ENCODE data around the gene MMP23B. TPM values are rescaled to one million over a fixed set of nuclear protein-coding genes. Genes with fewer than 3 reads are reported as not detected.

Gene MMP23B
- total and polyA plus RNA-seq, 11 donors: 10.4 to 128 (median 59.0) TPM

DNA sequence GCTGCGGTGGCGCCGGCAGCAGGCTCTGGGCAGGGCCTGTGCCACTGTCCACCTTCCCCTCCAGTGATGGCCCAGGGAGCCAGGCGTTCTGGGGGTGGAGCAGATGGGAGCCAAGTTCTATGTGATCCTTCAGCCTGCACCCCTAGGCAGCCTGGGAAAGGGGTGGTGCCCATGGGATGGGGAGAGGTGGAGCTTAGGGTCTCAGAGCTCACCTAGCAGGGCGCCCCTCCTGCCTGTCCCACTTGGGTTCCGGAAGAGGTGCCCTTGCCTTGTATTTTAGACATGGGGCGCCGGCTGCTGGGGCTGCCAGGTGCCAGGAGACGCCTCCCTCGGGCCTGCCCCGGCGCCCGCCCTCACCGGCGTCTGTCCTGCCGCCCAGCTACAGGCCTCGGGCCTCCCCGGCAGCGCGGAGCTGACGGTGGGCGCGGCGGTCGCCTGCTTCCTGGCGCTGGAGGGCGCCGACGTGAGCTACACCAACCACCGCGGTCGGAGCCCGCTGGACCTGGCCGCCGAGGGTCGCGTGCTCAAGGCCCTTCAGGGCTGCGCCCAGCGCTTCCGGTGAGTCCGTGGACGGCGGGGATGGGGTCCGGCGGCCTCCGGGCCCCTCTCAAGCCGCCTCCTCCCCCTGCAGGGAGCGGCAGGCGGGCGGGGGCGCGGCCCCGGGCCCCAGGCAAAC is 3.1 kb upstream of the MMP23B start:
- DNase-seq: peak in 2 of 5 donors; percentile 34 to 51
- Histone ChIP-seq H3K9me3 (no peaks in the 10 kb centered on the region), H3K4me1 (peaks cover 0 to 42% (median 11%) of the 10 kb centered on the region in 12 donors), H3K27me3 (peaks cover 0 to 29% (median 8%) of the 10 kb centered on the region in 9 donors), H3K36me3 (peaks cover 0 to 37% (median 10%) of the 10 kb centered on the region in 9 donors), H3K27ac (peak overlapping the region in 1 of 12 donors; percentile 58), H3K4me3 (peak overlapping the region in 2 of 12 donors; percentile 15 to 44)
- TF ChIP-seq, protein P1, sequence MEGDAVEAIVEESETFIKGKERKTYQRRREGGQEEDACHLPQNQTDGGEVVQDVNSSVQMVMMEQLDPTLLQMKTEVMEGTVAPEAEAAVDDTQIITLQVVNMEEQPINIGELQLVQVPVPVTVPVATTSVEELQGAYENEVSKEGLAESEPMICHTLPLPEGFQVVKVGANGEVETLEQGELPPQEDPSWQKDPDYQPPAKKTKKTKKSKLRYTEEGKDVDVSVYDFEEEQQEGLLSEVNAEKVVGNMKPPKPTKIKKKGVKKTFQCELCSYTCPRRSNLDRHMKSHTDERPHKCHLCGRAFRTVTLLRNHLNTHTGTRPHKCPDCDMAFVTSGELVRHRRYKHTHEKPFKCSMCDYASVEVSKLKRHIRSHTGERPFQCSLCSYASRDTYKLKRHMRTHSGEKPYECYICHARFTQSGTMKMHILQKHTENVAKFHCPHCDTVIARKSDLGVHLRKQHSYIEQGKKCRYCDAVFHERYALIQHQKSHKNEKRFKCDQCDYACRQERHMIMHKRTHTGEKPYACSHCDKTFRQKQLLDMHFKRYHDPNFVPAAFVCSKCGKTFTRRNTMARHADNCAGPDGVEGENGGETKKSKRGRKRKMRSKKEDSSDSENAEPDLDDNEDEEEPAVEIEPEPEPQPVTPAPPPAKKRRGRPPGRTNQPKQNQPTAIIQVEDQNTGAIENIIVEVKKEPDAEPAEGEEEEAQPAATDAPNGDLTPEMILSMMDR (IDR thresholded peaks at IDR 0.05): no peak
- TF ChIP-seq POLR2A (IDR thresholded peaks at IDR 0.05): no peak
- ATAC-seq: no peak
- 66 to 85% (median 77%) methylated on average over 15 to 53 of the region's 53 CpGs for WGBS, 4 donors
- intact Hi-C loops (cut with DNase I): no loop called here

DNA sequence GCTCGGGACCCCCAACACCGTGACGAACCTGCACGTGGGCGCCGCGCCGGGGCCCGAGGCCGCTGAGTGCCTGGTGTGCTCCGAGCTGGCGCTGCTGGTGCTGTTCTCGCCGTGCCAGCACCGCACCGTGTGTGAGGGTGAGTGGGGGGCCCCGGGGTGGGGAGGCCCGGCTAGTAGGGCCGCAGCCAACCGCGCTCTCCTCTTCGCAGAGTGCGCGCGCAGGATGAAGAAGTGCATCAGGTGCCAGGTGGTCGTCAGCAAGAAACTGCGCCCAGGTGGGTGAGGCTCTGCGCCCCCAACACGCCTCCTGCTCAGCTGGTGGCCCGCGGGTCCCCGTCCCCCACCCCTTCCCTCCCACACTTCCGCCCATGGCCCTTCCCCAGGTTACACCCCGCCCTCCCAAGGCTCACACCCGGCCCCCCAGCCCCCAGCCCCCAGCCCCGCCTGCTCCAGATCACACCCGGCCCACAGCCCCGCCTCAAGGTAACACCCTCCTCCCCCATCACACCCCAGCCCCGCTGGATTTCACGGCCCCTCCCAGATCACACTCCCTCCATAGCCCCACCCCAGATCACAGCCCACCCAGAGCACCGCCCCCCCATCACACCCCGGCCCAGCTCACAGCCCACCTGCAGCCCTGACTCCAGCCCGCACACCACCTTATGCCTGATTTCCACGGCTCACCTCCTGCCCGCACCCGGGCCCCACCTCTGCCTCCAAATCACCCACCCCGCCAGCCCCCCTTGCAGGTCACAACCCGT is 2.4 kb upstream of the MMP23B start:
- Histone ChIP-seq H3K4me1 (peaks cover 0 to 40% (median 11%) of the 10 kb centered on the region in 12 donors), H3K27me3 (peaks cover 0 to 29% (median 8%) of the 10 kb centered on the region in 9 donors), H3K27ac (peak overlapping the region in 3 of 12 donors; percentile 58 to 90 (median 69)), H3K4me3 (peak overlapping the region in 2 of 12 donors; percentile 15 to 44), H3K36me3 (peaks cover 0 to 33% (median 8%) of the 10 kb centered on the region in 9 donors), H3K9me3 (no peaks in the 10 kb centered on the region)
- 67 to 83% (median 78%) methylated on average over 29 to 48 of the region's 48 CpGs for WGBS, 4 donors
- intact Hi-C loops (cut with DNase I): loop anchor here in 1 of 10 donors (2.0 kb wide), 1 partner anchor 15 kb away; the partner anchor contains the start of gene MIB2
- DNase-seq: peak in 4 of 5 donors; percentile 21 to 79 (median 32)
- ATAC-seq: no peak
- TF ChIP-seq, protein P1 (IDR thresholded peaks at IDR 0.05): no peak
- TF ChIP-seq POLR2A (IDR thresholded peaks at IDR 0.05): no peak

DNA sequence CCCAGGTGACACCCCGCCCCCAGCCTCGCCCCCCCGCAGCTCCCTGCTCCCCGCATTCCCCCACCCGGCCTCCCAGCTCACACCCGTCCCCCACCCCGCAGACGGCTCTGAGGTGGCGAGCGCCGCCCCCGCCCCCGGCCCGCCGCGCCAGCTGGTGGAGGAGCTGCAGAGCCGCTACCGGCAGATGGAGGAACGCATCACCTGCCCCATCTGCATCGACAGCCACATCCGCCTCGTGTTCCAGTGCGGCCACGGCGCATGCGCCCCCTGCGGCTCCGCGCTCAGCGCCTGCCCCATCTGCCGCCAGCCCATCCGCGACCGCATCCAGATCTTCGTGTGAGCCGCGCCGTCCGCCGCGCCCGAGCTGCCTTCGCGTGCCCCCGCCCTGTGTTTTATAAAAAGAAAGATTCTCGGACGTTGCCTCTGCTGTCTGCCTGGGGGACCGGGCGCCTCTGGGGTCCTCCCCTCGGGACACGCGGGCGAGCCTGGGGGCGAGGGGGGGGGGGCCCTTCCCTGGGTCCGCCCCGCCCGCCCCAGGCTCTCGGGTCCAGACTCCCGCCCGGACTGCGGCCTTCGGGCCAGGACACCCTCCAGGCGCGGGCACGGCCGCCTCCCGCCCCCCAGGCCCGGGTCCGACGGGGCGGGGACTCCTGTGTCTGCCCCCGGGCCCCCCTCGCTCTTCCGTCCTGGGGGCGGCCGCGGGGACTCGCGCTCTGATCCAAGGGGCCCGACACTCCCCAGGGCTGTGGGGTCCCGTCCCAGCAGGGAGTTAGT is 1.6 kb upstream of the MMP23B start:
- intact Hi-C loops (cut with DNase I): loop anchor here in 1 of 10 donors (2.0 kb wide), 1 partner anchor 16 kb away; the partner anchor contains the start of gene MIB2
- DNase-seq (peak; percentile 63 to 90 (median 72)), ATAC-seq (peak in 3 of 4 donors; percentile 3 to 17 (median 6))
- H3K27ac ChIP-seq: peak overlapping the region; percentile 20 to 94 (median 80)
- H3K4me1 ChIP-seq: peaks cover 0 to 33% (median 6%) of the 10 kb centered on the region in 12 donors
- H3K9me3 ChIP-seq: no peaks in the 10 kb centered on the region
- peak overlapping the region in 10 of 12 donors; percentile 24 to 55 (median 43) for H3K4me3 ChIP-seq
- peaks cover 0 to 29% (median 8%) of the 10 kb centered on the region in 9 donors for H3K27me3 ChIP-seq
- 38 to 80% (median 52%) methylated on average over 26 to 81 of the region's 81 CpGs for WGBS, 4 donors
- peaks cover 0 to 33% (median 8%) of the 10 kb centered on the region in 9 donors for H3K36me3 ChIP-seq
- TF ChIP-seq POLR2A (IDR thresholded peaks at IDR 0.05): no peak
- TF ChIP-seq, protein P1 (IDR thresholded peaks at IDR 0.05): no peak

Measured in heart left ventricle (tissue), 16 donors.